ENCODE data around the gene PDZRN3. TPM values are rescaled to one million over a fixed set of nuclear protein-coding genes. Genes with fewer than 3 reads are reported as not detected.

Gene PDZRN3
- total RNA-seq, 1 experiment from 2014 or later = not detected

- POLR2A ChIA-PET = no interaction called here
- no peaks in the 10 kb centered on the region for H3K9me3 ChIP-seq (ENCODE audit: control insufficient read depth, insufficient read depth, low read depth, low read length)
- no peak overlapping the region for H3K27ac ChIP-seq (ENCODE audit: low read length)
- H3K4me3 ChIP-seq (ENCODE audit: low read depth in 2 of 2, low read length in 2 of 2) = no peak overlapping the region
- DNase-seq (ENCODE audit: low read depth, low spot score) (no peak), ATAC-seq (no peak)
- CTCF ChIA-PET = no interaction called here
- no peaks in the 10 kb centered on the region for H3K36me3 ChIP-seq (ENCODE audit: control insufficient read depth, insufficient read depth, low read length)
- no peaks in the 10 kb centered on the region; the same call in 1 of the 2 replicates for H3K27me3 ChIP-seq (ENCODE audit: control insufficient read depth, insufficient read depth, low read length)
- TF ChIP-seq POLR2AphosphoS5 (IDR thresholded peaks at IDR 0.05; ENCODE audit: low read depth, low read length) = no peak
- no peak for TF ChIP-seq CTCF (IDR thresholded peaks at IDR 0.05)
- TF ChIP-seq SIN3A (IDR thresholded peaks at IDR 0.05; ENCODE audit: borderline replicate concordance, insufficient read depth, low read depth, low read length) = no peak
- TF ChIP-seq REST (IDR thresholded peaks at IDR 0.05; ENCODE audit: insufficient read depth in 1 of 2, low read depth in 2 of 2, low read length in 1 of 2) = no peak
- TF ChIP-seq TCF7L2 (IDR thresholded peaks at IDR 0.05; ENCODE audit: low read depth, low read length) = no peak
- in situ Hi-C loops (cut with HindIII; ENCODE audit: low pct_unique_long_range_greater_than_20kb, low sequenced_read_pairs) = no loop called here
- no peaks in the 10 kb centered on the region for H3K4me1 ChIP-seq (ENCODE audit: control insufficient read depth, insufficient read depth, low read length)
- intact Hi-C loops (cut with micrococcal nuclease; ENCODE audit: unreplicated experiment) = no loop called here
- no TSS peak for BruUV-seq (replicated peaks)
Observed at GRCh38 chr3:73389928-73390327, 234.8 kb downstream of the PDZRN3 start.

- DNase-seq (ENCODE audit: low read depth, low spot score) (no peak), ATAC-seq (no peak)
- Histone ChIP-seq H3K9me3 (ENCODE audit: control insufficient read depth, insufficient read depth, low read depth, low read length) (no peaks in the 10 kb centered on the region), H3K4me3 (ENCODE audit: low read depth in 2 of 2, low read length in 2 of 2) (no peak overlapping the region), H3K27ac (ENCODE audit: low read length) (no peak overlapping the region), H3K4me1 (ENCODE audit: control insufficient read depth, insufficient read depth, low read length) (no peaks in the 10 kb centered on the region), H3K36me3 (ENCODE audit: control insufficient read depth, insufficient read depth, low read length) (no peaks in the 10 kb centered on the region), H3K27me3 (ENCODE audit: control insufficient read depth, insufficient read depth, low read length) (no peaks in the 10 kb centered on the region)
- no peak for TF ChIP-seq TCF7L2 (IDR thresholded peaks at IDR 0.05; ENCODE audit: low read depth, low read length)
- no peak for TF ChIP-seq POLR2AphosphoS5 (IDR thresholded peaks at IDR 0.05; ENCODE audit: low read depth, low read length)
- TF ChIP-seq CTCF (IDR thresholded peaks at IDR 0.05) = no peak
- no peak for TF ChIP-seq SIN3A (IDR thresholded peaks at IDR 0.05; ENCODE audit: borderline replicate concordance, insufficient read depth, low read depth, low read length)
- TF ChIP-seq REST (IDR thresholded peaks at IDR 0.05; ENCODE audit: insufficient read depth in 1 of 2, low read depth in 2 of 2, low read length in 1 of 2) = no peak
- ChIA-PET POLR2A (no interaction called here), CTCF (no interaction called here)
- in situ Hi-C loops (cut with HindIII; ENCODE audit: low pct_unique_long_range_greater_than_20kb, low sequenced_read_pairs) (no loop called here), intact Hi-C loops (cut with micrococcal nuclease; ENCODE audit: unreplicated experiment) (no loop called here)
- no TSS peak for BruUV-seq (replicated peaks)
Observed at GRCh38 chr3:73389117-73389813, 235.5 kb downstream of the PDZRN3 start.
